ENCODE data around the gene HINFP.
"Not testable (repeated sequence)": the region's sequence is repeated elsewhere in the genome, so short reads cannot be mapped to it uniquely, and the experiment has no call there.

Gene HINFP

DNA sequence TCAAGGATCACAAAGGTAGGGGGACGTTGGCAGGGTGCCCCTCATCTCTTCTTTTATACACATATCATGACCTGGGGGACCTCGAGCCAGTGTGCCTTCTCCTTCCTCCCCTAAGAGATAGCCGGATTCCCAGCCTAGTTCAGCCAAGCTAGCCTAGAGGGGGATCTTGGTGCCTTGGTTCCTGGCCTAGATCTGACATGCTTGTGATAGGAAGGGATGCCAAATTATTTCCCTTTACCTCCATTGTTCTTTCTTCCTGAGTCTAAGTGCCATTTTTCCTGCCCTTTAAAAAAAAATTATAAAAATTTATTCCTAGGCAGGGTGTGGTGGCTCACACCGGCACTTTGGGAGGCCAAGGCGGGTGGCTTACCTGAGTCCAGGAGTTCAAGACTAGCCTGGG, 7.0 kb upstream of the HINFP start:
- in situ Hi-C loops (cut with MboI; ENCODE audit: low pct_unique_long_range_greater_than_20kb, low sequenced_read_pairs): no loop called here
- DNase-seq: no peak

DNA sequence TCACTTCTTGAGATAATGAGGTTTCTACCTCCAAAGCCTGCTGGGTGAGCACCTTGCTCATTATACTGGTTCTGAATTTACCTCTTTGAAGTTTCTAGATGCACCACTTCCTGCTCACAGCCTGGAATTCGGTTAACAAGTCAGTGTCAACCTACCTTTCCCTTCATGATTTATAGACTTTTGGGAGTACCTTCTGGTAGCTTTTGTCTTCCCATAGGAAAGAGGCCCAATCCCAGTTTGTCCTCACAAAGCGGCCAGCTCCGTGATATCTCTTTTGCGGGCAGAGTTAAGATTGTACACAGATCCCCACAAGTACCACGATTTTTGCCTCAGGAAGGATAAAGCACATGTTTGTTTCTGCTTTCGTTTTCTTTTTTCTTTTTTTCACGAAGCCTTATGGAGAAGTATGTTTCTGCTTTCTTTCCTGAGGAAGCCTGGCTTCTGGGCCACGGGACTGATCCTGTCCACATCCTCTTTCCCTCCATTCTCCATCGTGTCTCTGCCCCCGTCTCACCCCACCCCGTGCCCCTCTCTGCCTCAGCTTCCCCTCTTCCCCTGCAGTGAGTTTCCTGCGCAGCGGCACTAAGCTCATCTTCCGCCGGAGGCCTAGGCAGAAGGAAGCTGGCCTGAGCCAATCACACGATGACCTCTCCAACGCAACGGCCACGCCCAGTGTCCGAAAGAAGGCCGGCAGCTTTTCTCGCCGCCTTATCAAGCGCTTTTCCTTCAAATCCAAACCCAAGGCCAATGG, 5.7 kb upstream of the HINFP start:
- in situ Hi-C loops (cut with MboI; ENCODE audit: low pct_unique_long_range_greater_than_20kb, low sequenced_read_pairs): no loop called here
- DNase-seq: no peak

- no peak for DNase-seq
- in situ Hi-C loops (cut with MboI; ENCODE audit: low pct_unique_long_range_greater_than_20kb, low sequenced_read_pairs): no loop called here
These were observed 5.2 kb upstream of the HINFP start for GRCh38 chr11:119116235-119116594.

- in situ Hi-C loops (cut with MboI; ENCODE audit: low pct_unique_long_range_greater_than_20kb, low sequenced_read_pairs): no loop called here
These were observed 4.8 kb upstream of the HINFP start for GRCh38 chr11:119116601-119117000.

DNA sequence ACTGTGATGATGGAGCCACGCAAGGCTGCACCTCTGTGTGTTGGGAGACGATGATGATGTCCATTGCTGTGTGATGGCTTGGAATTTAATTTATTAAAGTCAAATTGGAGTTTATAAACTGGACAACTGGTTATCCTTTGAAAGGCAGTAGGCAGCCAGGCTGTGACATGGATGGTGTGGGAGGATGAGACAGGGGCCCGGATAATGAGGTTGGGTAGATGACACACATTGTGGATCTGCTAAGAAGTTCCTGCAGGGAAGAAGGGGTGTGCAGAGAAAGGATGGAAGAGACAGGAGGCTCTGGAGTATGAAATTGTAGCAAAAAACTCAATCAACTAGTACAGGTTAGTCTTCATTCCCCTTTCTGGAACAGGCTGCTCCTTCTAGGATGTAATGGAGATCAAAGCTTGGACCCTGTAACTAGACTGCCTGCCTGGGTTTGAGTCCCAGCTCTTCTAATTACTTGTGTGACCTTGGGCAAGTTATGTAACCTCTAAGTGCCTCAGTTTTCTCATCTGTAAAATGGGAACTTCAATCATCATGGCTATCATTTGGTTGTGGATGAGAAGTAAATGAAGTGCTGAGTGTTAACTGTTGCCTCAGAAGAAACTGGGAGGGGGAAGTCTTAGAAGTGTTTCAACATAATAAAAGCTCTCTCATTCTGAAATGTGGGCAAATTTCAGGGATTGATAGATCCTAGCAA, 4.2 kb upstream of the HINFP start:
- DNase-seq: no peak
- in situ Hi-C loops (cut with MboI; ENCODE audit: low pct_unique_long_range_greater_than_20kb, low sequenced_read_pairs): no loop called here

More at GRCh38 chr11:119116601-119117000, 4.8 kb upstream of the HINFP start:
- DNase-seq: no peak

DNA sequence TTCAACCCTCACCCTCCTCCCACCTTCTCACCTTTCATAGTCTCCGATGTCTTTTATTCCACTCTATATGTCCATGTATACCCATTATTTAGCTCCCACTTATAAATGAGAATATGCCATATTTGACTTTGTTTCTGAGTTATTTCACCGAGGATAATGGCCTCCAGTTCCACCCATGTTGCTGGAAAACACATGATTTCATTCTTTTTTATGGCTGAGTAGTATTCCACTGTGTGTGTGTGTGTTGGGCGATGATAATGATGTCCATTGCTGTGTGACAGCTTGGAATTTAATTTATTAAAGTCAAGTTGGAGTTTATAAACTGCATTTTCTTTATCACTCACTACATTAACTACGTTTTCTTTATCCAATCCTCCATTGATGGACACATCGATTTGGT, 3.2 kb upstream of the HINFP start:
- no peak for DNase-seq
- in situ Hi-C loops (cut with MboI; ENCODE audit: low pct_unique_long_range_greater_than_20kb, low sequenced_read_pairs): no loop called here

DNA sequence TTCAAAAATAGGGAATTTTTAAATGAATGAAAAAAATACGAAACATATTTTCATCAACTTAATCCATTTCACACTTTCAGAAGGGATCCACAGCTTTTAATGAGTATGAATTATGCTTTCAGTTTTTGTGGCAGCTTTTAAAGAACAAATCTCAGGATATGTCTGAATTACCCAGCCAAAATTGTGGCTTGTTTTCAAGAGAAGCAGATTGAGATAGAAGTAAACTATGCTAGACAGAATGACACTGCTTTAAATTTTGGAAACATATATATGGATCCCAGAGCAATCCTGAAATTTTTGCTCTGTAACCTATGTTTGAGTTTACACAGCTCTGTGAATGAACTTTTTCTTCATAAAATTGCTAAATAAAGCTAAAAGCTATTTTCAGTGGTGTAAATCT, 2.4 kb upstream of the HINFP start:
- in situ Hi-C loops (cut with MboI; ENCODE audit: low pct_unique_long_range_greater_than_20kb, low sequenced_read_pairs): no loop called here
- no peak for DNase-seq

- no peak for DNase-seq
These were observed 757 bp upstream of the HINFP start for GRCh38 chr11:119120639-119121007.

DNA sequence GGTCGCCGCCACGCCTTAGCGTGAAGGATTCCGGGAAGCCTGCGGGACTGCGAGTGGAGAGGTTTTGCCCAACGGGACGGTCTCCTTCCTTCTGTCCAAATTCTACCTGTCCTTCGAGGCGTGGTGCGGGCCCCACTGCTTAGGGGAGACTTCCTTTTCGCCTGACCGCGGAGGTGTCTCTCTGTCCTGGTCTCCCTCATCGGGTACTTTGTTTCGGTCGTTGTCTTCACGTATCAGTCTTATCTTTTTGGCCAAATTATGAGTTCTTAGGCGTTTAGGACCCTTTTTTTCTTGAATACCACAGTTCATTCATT, 388 bp downstream of the HINFP start:
- DNase-seq: no peak
- in situ Hi-C loops (cut with MboI; ENCODE audit: low pct_unique_long_range_greater_than_20kb, low sequenced_read_pairs): no loop called here

More at GRCh38 chr11:119120639-119121007, 757 bp upstream of the HINFP start:
- in situ Hi-C loops (cut with MboI; ENCODE audit: low pct_unique_long_range_greater_than_20kb, low sequenced_read_pairs): no loop called here

- no peak for DNase-seq
- in situ Hi-C loops (cut with MboI; ENCODE audit: low pct_unique_long_range_greater_than_20kb, low sequenced_read_pairs): no loop called here
These were observed 4.4 kb downstream of the HINFP start for GRCh38 chr11:119125821-119126220.

DNA sequence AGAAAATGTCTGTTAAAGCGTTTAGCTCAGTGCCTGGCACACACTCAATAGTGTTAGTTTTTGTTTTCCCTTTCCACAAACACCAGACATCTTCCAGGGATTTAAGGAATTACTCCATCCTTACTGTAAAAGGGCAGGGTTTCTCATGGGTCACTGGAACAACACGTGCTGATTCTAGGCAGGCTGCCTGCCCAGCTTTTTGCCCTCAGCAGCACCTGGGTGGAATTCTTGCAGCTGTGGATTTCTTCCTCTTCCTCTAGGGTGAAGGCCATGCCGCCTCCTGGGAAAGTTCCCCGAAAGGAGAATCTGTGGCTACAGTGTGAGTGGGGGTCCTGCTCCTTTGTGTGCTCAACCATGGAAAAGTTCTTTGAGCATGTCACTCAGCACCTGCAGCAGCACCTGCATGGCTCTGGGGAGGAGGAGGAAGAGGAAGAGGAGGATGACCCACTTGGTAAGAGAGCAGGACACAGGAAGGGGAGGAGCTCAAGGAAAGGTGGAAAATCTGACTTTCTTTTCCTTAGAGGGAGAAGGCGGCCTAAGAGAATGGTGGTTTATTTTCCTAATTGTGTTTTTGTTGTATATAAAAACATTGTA, 5.4 kb downstream of the HINFP start:
- in situ Hi-C loops (cut with MboI; ENCODE audit: low pct_unique_long_range_greater_than_20kb, low sequenced_read_pairs): no loop called here
- no peak for DNase-seq

DNA sequence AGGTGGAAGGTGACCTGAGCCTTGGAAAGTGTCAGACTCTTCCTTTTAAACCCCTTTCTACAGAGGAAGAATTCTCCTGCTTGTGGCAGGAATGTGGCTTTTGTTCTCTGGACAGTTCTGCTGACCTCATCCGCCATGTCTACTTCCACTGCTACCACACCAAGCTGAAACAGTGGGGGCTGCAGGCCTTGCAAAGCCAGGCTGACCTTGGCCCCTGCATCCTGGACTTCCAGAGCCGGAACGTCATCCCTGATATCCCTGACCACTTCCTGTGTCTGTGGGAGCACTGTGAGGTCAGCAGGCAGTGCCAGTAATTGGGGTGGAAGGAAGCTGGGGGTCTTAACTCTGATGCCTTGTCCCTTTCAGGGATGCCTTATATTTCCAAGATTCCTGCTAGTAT, 9.3 kb downstream of the HINFP start:
- no peak for DNase-seq
- in situ Hi-C loops (cut with MboI; ENCODE audit: low pct_unique_long_range_greater_than_20kb, low sequenced_read_pairs): no loop called here

DNA sequence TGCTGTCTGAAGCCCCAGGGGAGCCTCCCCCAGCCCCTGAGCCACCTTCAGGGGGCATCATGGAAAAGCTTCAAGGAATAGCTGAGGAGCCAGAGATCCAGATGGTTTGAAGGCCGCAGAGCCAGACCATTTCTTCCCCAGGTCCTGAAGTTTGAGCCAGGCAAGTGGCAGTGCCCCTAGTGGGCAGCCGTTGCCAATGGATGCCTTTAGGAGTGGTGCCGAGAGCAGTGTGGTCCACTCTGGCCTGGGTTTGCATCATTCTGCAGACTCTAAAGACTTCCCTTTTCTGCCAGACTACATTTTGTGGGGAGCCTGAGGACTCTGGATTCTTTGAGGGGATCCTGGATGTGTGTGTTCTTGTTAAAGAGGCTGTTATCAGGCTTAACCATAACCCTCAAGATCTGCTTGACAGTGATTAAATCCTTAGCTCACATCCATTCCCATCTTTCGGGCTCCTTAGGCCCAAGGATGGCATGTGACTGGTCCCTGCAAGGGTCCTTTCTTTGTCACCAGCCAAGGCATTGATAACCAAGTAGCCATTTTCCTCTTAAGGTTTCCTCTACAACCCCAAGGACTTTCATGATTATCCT, 13.1 kb downstream of the HINFP start:
- no peak for DNase-seq
- in situ Hi-C loops (cut with MboI; ENCODE audit: low pct_unique_long_range_greater_than_20kb, low sequenced_read_pairs): no loop called here

GRCh38 chr11:119139276-119139675, 17.9 kb downstream of the HINFP start:
- in situ Hi-C loops (cut with MboI; ENCODE audit: low pct_unique_long_range_greater_than_20kb, low sequenced_read_pairs); DNase-seq: not testable (repeated sequence)

GRCh38 chr11:119144825-119145486, 23.6 kb downstream of the HINFP start:
- DNase-seq: peak; percentile 75
- in situ Hi-C loops (cut with MboI; ENCODE audit: low pct_unique_long_range_greater_than_20kb, low sequenced_read_pairs): no loop called here

DNA sequence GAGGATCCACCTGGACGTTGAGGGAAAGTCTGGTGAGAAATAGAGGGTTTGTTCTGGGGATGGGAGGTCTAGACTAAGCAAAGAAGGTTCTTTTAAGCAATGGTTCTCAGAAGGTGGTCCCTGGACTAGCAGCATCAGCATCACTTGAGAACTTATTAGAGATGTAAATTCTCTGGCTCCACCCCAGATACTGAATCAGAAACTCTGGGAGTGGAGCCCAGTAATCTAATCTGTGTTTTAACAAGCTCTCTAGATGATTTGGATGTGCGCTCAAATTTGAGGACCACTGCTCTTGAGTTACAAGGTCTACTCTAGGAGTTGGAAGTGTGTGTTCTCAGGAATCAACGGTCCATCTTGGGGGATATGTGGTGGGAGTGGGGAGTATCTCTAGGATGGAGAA, 24.2 kb downstream of the HINFP start:
- in situ Hi-C loops (cut with MboI; ENCODE audit: low pct_unique_long_range_greater_than_20kb, low sequenced_read_pairs): no loop called here
- no peak for DNase-seq

GRCh38 chr11:119147604-119148333, 26.4 kb downstream of the HINFP start:
- in situ Hi-C loops (cut with MboI; ENCODE audit: low pct_unique_long_range_greater_than_20kb, low sequenced_read_pairs): no loop called here
- no peak for DNase-seq

GRCh38 chr11:119148720-119149017, 27.3 kb downstream of the HINFP start:
- no peak for DNase-seq
- in situ Hi-C loops (cut with MboI; ENCODE audit: low pct_unique_long_range_greater_than_20kb, low sequenced_read_pairs): no loop called here

GRCh38 chr11:119149018-119149785, 27.8 kb downstream of the HINFP start, which contains the start of gene ABCG4:
TSS of gene ABCG4 (plus strand) at chr11:119149052. CDS start at chr11:119149966, 914 bp downstream.
- in situ Hi-C loops (cut with MboI; ENCODE audit: low pct_unique_long_range_greater_than_20kb, low sequenced_read_pairs): no loop called here

More at GRCh38 chr11:119149018-119149785, 27.8 kb downstream of the HINFP start, which contains the start of gene ABCG4:
- DNase-seq: no peak

Data from KBM-7 (cell line).